Activated CD4-positive, CD25-positive, alpha-beta regulatory T cell treated with anti-CD3 and anti-CD28 coated beads, Interleukin-2, amount 50 U/mL, for 72 hours (primary cell): ENCODE results near the gene TSKS.

ENCODE experiments used
- DNase-seq: peaks from one replicate; pipeline ENCODE4 v3.0.0; 2021

Gene TSKS

GRCh38 chr19:49793561-49793840, 30.4 kb upstream of the TSKS start:
- no peak for DNase-seq

- no peak for DNase-seq
These were observed 29.9 kb upstream of the TSKS start for GRCh38 chr19:49792829-49793560.

DNA sequence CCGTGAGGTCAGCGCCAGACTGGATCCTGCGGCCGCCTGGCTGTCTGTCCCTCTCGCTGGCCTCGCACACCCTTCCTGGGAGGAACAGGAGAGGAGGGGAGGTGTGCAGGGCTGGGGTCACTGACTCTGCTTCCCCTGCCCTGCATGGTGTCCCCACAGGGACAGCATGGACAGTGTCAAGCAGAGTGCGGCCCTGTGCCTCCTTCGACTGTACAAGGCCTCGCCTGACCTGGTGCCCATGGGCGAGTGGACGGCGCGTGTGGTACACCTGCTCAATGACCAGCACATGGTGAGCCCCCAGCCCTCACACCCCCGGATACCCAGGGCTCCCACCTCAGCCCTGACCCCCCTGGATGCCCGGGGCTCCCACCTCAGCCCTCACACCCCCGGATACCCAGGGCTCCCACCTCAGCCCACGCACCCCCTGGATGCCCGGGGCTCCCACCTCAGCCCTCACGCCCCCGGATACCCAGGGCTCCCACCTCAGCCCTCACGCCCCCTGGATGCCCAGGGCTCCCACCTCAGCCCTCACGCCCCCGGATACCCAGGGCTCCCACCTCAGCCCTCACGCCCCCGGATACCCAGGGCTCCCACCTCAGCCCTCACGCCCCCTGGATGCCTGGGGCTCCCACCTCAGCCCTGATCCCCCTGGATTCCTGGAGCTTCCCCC, 28.8 kb upstream of the TSKS start:
- no peak for DNase-seq

DNA sequence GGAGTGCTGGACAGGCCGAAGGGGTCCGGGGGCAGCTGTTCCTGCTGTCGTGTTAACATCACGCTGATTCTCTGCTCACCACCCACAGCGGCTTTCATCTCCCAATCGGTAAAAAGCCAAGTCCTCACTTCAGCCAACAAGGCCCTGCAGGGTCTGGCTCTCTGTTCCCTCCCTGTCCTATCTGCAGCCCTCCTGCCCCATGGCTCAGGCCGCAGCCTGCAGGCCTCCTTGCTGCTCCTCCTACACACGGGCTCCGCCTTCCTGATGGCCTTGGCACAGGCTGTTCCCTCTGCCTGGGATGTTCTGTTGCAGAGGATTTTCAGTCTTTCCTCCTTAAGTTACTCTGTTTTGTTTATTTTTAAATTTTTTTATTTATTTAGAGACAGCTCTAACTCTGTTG, 27.8 kb upstream of the TSKS start:
- no peak for DNase-seq

DNA sequence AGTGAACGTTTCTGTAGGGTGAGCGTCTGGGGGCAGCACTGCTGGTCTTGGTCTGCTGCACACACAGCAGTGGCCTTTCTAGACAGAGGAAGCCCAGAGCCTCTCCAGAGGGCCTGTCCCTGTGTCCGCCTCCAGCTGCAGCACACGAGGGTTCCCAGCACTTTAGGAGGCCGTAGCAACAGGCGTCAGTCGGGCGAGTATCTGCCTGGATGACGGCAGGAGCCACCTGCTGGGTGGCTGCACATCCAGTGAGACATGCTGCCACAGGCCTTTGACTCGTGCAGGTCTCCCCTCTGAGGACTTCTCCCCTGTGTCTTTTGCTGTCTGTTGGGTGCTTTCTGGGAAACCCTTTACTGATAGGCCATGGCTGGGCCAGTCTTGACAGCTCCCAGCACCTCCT, 25.8 kb upstream of the TSKS start:
- no peak for DNase-seq

DNA sequence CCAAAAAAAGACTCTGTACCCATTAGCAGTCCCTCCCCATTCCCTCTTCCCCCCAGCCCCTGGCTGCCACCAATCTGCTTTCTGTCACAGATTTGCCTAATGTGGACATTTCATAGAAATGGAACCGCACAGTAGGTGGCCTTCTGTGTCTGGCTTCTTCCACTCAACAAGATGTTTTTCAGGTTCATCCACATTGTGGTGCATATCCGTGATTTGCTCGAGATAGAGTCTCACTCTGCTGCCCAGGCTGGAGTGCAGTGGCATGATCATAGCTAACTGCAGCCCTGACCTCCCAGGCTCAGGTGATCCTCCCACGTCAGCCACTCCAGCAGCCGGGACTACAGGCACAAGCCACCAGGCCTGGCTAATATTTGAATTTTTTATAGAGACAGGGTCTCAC, 24.6 kb upstream of the TSKS start:
- DNase-seq = no peak

GRCh38 chr19:49786376-49786820, 23.3 kb upstream of the TSKS start:
- no peak for DNase-seq

DNA sequence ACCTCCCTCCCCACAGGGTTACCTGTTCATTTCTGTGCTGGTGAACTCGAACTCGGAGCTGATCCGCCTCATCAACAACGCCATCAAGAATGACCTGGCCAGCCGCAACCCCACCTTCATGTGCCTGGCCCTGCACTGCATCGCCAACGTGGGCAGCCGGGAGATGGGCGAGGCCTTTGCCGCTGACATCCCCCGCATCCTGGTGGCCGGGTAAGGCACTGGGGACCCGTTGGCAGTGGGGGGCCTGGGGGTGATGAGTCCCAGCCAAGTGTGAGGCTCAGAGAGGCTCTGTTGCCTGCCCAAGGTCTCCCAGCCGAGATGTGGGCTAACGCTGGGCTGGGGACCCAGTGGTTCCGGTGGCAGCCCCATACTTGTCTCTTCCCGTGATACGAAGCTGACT, 19.4 kb upstream of the TSKS start:
- no peak for DNase-seq

- no peak for DNase-seq
These were observed 18.3 kb upstream of the TSKS start for GRCh38 chr19:49781394-49781793.

- DNase-seq = no peak
These were observed 17.8 kb upstream of the TSKS start for GRCh38 chr19:49780861-49781260.

DNA sequence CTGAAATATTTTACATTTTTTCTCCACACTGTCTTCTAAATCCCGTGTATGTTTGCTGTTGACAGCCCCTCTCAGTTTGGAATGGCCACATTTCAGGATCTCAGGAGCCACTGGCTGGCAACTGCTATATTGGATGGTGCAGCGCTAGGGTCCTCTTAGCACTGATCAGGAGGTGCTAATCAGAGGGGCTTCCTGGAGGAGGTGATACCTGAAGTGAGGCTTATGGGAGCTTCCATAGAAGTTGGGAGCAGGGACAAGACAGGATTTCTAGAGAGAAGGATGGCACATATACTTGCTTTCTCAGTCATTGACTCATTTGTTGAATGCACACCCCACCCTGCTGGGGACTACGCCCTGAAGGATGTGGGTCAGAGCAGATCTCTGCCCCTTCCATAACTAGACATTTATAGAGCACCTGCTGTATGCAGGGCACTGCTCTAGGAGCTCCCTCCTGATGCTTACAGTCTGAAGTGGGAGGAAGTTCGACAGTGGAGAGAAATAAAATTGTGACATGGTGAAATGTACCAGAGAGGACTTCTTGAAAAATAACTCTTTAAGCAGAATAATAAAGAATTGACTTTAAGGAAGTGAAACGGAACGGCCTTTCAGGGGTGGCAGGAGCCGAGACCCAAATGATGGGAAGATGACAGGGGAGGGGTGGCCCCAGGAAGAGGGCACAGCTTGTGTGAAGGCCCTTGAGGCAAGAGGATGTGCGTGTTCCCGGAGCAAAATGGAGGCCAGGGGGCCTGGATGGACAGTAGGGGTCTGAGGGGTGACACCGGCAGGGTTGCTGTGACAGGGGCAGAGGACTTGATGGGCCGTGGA, 16.8 kb upstream of the TSKS start:
- DNase-seq = no peak

DNA sequence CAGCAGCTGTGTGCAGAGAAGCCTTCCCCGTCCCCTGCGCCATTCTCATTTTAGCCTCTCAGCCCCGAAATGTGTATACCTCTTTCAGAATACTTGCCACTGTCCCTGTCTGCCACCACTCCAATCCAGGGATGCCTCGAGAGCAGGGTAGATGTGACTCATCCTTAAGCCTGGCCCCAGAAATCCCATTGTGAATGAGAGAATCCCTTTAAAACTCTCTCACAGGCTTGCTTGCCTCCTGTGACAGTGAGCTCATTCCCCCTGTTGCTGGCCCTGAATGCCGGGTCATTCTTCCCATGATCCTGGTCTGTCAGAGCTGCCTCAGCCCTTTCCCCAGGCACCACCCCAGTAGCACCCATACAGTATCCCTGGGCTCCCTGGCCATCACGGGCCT, 13.3 kb upstream of the TSKS start:
- no peak for DNase-seq

DNA sequence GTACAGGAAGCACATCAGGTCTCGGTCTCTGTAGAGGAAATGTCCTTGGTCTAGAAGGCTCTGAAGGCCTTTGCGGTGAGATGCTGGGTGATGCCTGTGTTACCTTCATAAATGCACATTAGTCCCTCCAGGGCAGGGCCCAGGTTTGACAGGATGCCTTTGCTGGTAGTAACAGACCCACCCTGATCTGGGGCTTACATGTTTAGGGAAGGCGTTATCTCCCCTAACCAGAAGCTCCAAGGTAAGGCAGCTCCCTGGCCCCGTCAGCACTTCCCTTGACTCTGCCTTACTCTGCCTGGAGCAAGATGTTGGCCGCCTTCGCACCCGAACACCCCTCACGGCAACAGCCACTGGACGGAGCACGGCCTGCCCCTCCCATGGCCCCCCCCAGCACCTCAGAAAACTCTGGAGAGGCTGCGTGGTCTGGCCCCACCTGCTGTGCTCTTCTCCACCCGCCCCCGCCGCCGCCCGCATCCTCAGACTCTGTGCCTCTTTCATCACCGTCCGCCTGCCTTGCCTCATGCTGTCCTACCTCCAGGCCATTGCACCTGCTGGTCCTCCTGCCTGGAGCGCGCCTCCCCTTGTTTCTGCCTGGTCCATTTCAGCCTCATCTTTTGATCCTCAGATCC, 12.8 kb upstream of the TSKS start:
- no peak for DNase-seq

DNA sequence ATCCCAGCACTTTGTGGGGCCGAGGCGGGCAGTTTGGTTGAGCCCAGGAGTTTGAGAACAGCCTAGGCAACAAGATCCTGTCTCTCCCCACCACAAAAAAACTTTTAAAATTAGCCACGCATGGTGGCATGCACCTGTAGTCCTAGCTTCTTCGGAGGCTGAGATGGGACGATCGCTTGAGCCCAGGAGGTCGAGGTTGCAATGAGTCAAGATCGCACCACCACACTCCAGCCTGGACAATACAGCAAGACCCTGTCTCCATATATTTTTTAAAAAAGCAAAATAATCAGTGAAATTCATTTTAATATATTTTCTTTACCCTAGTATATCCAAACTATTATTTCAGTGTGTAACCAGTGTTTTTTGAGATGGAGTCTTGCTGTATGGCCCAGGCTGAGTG, 11.9 kb upstream of the TSKS start:
- DNase-seq = no peak

- no peak for DNase-seq
These were observed 10.7 kb upstream of the TSKS start for GRCh38 chr19:49773663-49774350.

DNA sequence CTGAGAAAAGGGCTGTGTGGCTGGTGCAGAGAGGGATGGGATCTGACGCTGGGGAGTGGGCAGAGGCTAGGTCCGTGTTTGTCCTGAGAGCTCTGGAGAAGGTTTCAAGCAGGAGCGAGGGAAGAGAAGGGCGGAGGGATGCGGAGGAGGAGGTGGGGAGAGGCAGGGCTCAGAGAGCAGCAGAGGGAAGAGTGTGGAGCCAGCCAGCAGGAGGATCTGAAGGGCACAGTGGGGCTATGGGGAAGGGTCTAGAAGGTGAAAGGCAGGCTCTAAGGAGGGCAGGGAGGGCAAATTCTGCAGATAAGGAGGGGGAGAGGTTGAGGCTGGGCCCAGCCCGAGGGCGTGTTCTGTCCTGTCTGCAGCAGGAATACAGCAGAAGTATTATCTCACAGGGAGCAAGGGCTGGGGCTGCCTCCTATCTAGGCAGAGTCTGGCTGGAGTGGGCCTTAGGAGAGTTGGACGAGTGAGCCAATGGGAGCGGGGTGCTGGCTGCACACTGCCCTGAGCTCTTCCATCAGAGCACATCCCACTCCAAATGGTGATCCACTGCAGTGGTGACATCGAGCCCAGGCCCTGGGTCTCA, 9.8 kb upstream of the TSKS start:
- no peak for DNase-seq

- DNase-seq = no peak
These were observed 8.6 kb upstream of the TSKS start for GRCh38 chr19:49771674-49772139.

- DNase-seq = no peak
These were observed 7.4 kb upstream of the TSKS start for GRCh38 chr19:49770529-49770928.

DNA sequence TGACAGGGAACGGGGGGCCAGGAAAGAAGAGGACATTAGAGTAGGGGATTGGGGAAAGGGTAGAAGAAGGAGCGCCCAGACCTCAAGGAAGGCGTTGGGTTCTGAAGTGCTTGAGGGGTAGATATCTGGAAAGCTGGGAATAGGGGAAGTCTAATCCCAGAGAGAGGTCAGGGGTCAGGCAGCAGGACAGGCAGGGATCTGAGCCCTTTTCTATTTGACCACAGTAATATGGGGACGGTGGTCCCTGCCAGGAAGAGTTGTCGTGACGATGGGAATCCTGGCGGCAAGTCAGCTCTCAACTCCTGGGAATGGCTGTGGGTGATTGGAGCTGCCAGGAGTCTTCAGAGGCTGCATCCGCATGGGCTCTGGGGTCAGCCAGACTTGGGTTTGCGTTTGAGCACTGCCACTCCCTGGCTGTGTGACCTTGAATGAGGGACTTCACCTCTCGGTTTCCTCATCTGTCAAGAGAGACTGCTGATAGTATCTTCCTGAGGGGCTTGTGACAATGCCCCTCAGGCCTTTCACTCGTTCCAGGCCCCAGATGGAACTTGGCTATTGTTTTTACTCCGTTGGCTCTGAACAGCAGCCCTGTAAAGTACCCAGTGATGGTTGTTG, 5.0 kb upstream of the TSKS start:
- DNase-seq = no peak

- DNase-seq = no peak
These were observed 4.3 kb upstream of the TSKS start for GRCh38 chr19:49767381-49767780.

DNA sequence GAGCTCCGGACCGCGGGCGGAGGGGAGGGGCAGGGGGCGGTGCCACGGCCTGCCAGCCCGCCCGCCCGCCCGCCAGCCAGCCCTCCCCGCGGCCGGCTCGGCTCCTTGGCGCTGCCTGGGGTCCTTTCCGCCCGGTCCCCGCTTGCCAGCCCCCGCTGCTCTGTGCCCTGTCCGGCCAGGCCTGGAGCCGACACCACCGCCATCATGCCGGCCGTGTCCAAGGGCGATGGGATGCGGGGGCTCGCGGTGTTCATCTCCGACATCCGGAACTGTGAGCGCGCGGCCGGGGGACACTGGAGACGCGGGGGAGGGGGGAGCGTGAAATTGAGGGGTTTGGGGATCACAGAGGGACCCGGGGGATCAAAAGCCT, 3.8 kb upstream of the TSKS start, which contains the start of gene AP2A1:
Gene AP2A1, plus strand, starts transcription at position 72 of the 370 bp plus-strand sequence. Its CDS starts 133 bp downstream, at position 205.
- no peak for DNase-seq
